CD4-positive, alpha-beta memory T cell (primary cell): ENCODE measurements around the gene PRDX3. TPM values are rescaled to one million over a fixed set of nuclear protein-coding genes. Genes with fewer than 3 reads are reported as not detected.

ENCODE experiments used
- CTCF ChIA-PET: fragments of 350-600 bp; sonication (Branson Sonifier 250); formaldehyde crosslinking; loops from one replicate; lab custom pipeline; 2021; ENCODE audit warnings: inconsistent platforms; ENCODE audit not compliant: partially characterized antibody; lab: Charles Lee
- POLR2A ChIA-PET: fragments of 350-600 bp; sonication (Branson Sonifier 250); formaldehyde crosslinking; loops from one replicate; lab custom pipeline; 2021; ENCODE audit not compliant: partially characterized antibody; lab: Charles Lee
- DNase-seq, 5 donors: peaks; one replicate each; pipeline versions ENCODE4 v3.0.0 to v3.0.0-alpha.2; 2020 to 2022; ENCODE audit warnings: mixed read lengths in 1 of 5
- H3K27ac ChIP-seq: one replicate; pipeline ENCODE4 v1.7.0; 2013; ENCODE audit warnings: low read depth, low read length
- H3K27me3 ChIP-seq: 2 replicates; pipeline ENCODE4 v1.7.0; 2013; ENCODE audit warnings: mild to moderate bottlenecking, low read length, moderate library complexity; ENCODE audit not compliant: insufficient read depth
- H3K36me3 ChIP-seq: 2 replicates; pipeline ENCODE4 v1.7.0; 2013; ENCODE audit warnings: mild to moderate bottlenecking, low read length, moderate library complexity; ENCODE audit not compliant: insufficient read depth
- H3K4me1 ChIP-seq: 2 replicates; pipeline ENCODE4 v1.7.0; 2013; ENCODE audit warnings: mild to moderate bottlenecking, low read length, moderate library complexity; ENCODE audit not compliant: insufficient read depth
- H3K4me3 ChIP-seq, 2 donors: one replicate each; pipeline ENCODE4 v1.7.0; 2013; ENCODE audit warnings: low read length in 2 of 2, mild to moderate bottlenecking in 1 of 2
- H3K9me3 ChIP-seq, 2 donors: one replicate each; pipeline ENCODE4 v1.7.0; 2013; ENCODE audit warnings: low read length in 2 of 2, control low read depth in 1 of 2; ENCODE audit not compliant: control insufficient read depth in 1 of 2
- H3K27ac Mint-ChIP-seq, 7 donors: one replicate each; pipeline ENCODE4 v1.8.0; 2020 to 2021; ENCODE audit warnings: mixed read lengths in 7 of 7, mild to moderate bottlenecking in 6 of 7, inconsistent platforms in 3 of 7, moderate library complexity in 3 of 7
- H3K27me3 Mint-ChIP-seq, 2 donors: one replicate each; pipeline ENCODE4 v1.8.0; 2020 to 2021; ENCODE audit warnings: mixed read lengths in 2 of 2
- H3K36me3 Mint-ChIP-seq, 2 donors: one replicate each; pipeline ENCODE4 v1.8.0; 2020 to 2021; ENCODE audit warnings: mixed read lengths in 2 of 2, inconsistent platforms in 1 of 2, mild to moderate bottlenecking in 1 of 2
- H3K4me1 Mint-ChIP-seq, 4 donors: one replicate each; pipeline ENCODE4 v1.8.0; 2020 to 2021; ENCODE audit warnings: mixed read lengths in 4 of 4, mild to moderate bottlenecking in 1 of 4
- H3K4me3 Mint-ChIP-seq, 8 donors: one replicate each; pipeline ENCODE4 v1.8.0; 2020 to 2021; ENCODE audit warnings: mixed read lengths in 8 of 8, mild to moderate bottlenecking in 7 of 8, moderate library complexity in 6 of 8, inconsistent platforms in 3 of 8
- H3K9me3 Mint-ChIP-seq, 8 donors: one replicate each; pipeline ENCODE4 v1.8.0; 2020 to 2021; ENCODE audit warnings: mixed read lengths in 8 of 8, mild to moderate bottlenecking in 5 of 8, inconsistent platforms in 3 of 8, moderate library complexity in 1 of 8
- intact Hi-C: fragments of 100-400 bp; cut with micrococcal nuclease; formaldehyde crosslinking; loops from one replicate; pipeline ENCODE4 v1.15.1; 2023
- polyA plus RNA-seq, 2 donors: library from polyadenylated mRNA; unstranded; fragments of 300-500 nt; fragmentation: Illumina TruSeq; gene quantifications; one replicate each; pipeline ENCODE4 v1.2.3, GENCODE V29; 2021
- total RNA-seq, 2 experiments: library from RNA; stranded (reverse); gene quantifications; one replicate each; pipeline ENCODE4 v1.2.3, GENCODE V29; 2021

Gene PRDX3
- total and polyA plus RNA-seq, 4 experiments from 2014 or later: 34.3 to 127 (median 81.6) TPM

DNA sequence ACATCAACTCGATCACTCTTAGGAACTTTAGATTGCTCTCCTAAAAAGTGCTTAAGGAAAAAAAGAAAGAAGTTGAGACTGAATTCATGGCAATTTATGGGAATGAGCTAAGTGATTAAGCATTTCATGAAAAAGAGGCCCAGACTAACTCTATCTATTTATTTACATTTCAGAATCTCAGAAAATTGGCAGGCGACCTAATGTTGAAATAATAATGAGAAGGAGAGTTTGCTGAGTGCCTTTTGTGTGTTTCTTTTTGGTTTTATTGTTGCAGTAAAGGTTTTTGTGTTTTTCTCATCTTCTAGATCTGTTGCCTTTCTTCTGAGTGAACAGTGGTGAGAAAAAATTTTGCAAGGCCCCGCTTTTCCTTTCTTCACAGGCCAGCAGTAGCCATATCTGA lies 32.6 kb upstream of the PRDX3 start:
- peak overlapping the region in 7 of 8 donors; percentile 57 to 83 (median 73) for H3K4me3 Mint-ChIP-seq
- H3K27ac Mint-ChIP-seq: peak overlapping the region; percentile 91 to 97 (median 94)
- no peaks in the 10 kb centered on the region for H3K27me3 Mint-ChIP-seq
- H3K36me3 Mint-ChIP-seq: peaks cover 0 to 16% of the 10 kb centered on the region in 2 donors
- no peaks in the 10 kb centered on the region for H3K9me3 Mint-ChIP-seq
- CTCF ChIA-PET: interaction anchor here (1.0 to 6.8 kb wide), 10 partner anchors 10 to 331 kb away, joined by 3 to 139 read pairs (median 4); partner anchors contain the start of gene RGS10
- POLR2A ChIA-PET: interaction anchor here (1.0 to 7.0 kb wide), 5 partner anchors 58 to 95 kb away, joined by 3 to 101 read pairs (median 6); no protein-coding TSS in a partner anchor
- H3K4me1 Mint-ChIP-seq: peaks cover 33 to 67% (median 53%) of the 10 kb centered on the region in 4 donors
- Histone ChIP-seq H3K4me1 (peaks cover 69% of the 10 kb centered on the region), H3K9me3 (no peaks in the 10 kb centered on the region), H3K27me3 (no peaks in the 10 kb centered on the region), H3K27ac (peak overlapping the region; percentile 74), H3K36me3 (no peaks in the 10 kb centered on the region), H3K4me3 (peak overlapping the region in 1 of 2 donors; percentile 38)
- no peak for DNase-seq
- intact Hi-C loops: no loop called here

- Mint-ChIP-seq H3K27ac (peak overlapping the region in 5 of 7 donors; percentile 6 to 95 (median 93)), H3K4me3 (peak overlapping the region in 2 of 8 donors; percentile 81 to 83), H3K4me1 (peaks cover 36 to 67% (median 57%) of the 10 kb centered on the region in 4 donors), H3K36me3 (peaks cover 0 to 17% of the 10 kb centered on the region in 2 donors), H3K9me3 (no peaks in the 10 kb centered on the region), H3K27me3 (no peaks in the 10 kb centered on the region)
- Histone ChIP-seq H3K9me3 (no peaks in the 10 kb centered on the region), H3K4me1 (peaks cover 75% of the 10 kb centered on the region), H3K36me3 (no peaks in the 10 kb centered on the region), H3K4me3 (no peak overlapping the region), H3K27me3 (no peaks in the 10 kb centered on the region), H3K27ac (no peak overlapping the region)
- ChIA-PET CTCF (interaction anchor here (1.0 to 6.8 kb wide), 12 partner anchors 10 to 332 kb away, joined by 3 to 139 read pairs (median 4); partner anchors contain the start of gene RGS10), POLR2A (interaction anchor here (1.9 to 7.0 kb wide), 3 partner anchors 60 to 96 kb away, joined by 6 to 101 read pairs (median 9); no protein-coding TSS in a partner anchor)
- intact Hi-C loops: no loop called here
- DNase-seq: no peak
Observed at GRCh38 chr10:119210633-119211032, 32.0 kb upstream of the PRDX3 start.

DNA sequence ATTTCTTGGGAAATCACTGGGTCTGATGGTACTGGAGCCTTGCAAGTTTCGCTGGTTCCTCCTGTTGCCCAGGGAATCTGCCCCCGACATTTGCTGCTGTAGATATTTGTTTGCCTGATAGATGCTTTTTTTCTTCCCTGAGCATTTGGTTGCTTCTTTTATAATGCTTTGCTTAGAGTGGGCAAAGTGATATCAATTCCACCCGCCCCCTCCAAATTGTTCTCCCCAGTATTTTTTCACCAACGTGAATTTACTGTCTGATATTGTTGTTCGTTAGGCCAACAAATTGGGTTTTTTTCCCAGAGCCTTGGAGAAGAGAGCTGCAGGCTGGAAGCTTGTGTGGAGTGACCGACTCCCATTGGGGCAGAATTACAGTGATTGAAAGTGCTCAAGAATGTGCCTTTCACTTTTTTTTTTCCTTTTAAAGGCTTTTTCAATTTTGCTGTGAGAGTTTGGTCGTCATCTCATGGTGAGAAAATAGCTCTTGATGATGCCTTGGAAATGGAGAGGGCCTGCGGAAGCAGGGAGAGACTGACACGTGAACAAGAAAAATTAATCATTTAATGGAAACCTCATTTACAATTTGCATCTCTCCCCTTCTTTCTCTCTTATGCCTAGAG lies 31.2 kb upstream of the PRDX3 start:
- peaks cover 0 to 17% of the 10 kb centered on the region in 2 donors for H3K36me3 Mint-ChIP-seq
- H3K4me1 ChIP-seq: peaks cover 75% of the 10 kb centered on the region
- peak overlapping the region; percentile 84 for H3K27ac ChIP-seq
- peak overlapping the region; percentile 89 to 95 (median 91) for H3K27ac Mint-ChIP-seq
- DNase-seq: no peak
- H3K9me3 ChIP-seq: no peaks in the 10 kb centered on the region
- ChIA-PET CTCF (interaction anchor here (0.6 to 6.8 kb wide), 26 partner anchors 8 to 455 kb away, joined by 3 to 139 read pairs (median 4); partner anchors contain the start of gene CACUL1), POLR2A (interaction anchor here (0.7 to 7.0 kb wide), 8 partner anchors 10 to 366 kb away, joined by 3 to 101 read pairs (median 3); no protein-coding TSS in a partner anchor)
- intact Hi-C loops: loop anchor here (1.0 to 10.0 kb wide), 4 partner anchors 11 to 665 kb away; partner anchors contain the start of genes BAG3, MCMBP and SFXN4
- H3K27me3 Mint-ChIP-seq: no peaks in the 10 kb centered on the region
- peak overlapping the region in 1 of 2 donors; percentile 84 for H3K4me3 ChIP-seq
- no peaks in the 10 kb centered on the region for H3K9me3 Mint-ChIP-seq
- H3K27me3 ChIP-seq: no peaks in the 10 kb centered on the region
- H3K4me1 Mint-ChIP-seq: peaks cover 36 to 68% (median 56%) of the 10 kb centered on the region in 4 donors
- H3K36me3 ChIP-seq: no peaks in the 10 kb centered on the region
- peak overlapping the region; percentile 90 to 99 (median 94) for H3K4me3 Mint-ChIP-seq

DNA sequence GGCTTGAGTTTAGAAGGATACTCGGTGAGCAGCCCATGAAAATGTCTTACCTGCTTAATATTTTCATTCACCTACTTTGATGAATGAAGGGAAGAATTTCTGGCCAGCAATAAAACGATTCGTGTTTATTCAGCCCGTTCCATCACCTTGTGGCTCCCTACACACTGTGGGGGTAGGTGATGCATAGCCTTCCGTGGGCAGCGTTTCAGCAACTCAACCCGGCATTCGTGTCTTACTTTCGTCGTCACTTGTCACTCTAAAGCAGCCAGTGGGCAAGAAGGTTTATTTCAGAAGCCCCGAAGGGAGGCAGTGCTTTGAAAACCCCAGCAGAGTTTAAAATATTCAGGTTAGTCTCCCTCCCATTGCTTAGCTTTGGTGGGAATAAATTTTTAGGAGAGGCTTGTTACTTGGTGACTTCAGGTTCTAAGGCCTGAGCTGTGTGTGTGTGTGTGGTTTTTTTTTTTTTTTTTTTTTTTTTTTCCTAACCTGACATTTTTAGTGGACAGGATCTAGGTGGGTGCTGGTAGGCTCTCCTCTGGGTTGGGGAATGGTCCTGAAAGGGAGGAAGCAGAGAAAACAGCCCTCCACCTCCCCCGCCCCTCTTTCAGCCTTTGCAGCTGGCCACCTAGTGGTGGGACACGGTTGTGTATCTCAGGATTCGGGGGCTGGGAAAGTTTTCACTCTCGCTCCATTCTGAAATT lies 30.6 kb upstream of the PRDX3 start:
- peak overlapping the region; percentile 90 to 99 (median 94) for H3K4me3 Mint-ChIP-seq
- H3K27ac ChIP-seq: peak overlapping the region; percentile 84
- H3K4me1 Mint-ChIP-seq: peaks cover 36 to 68% (median 55%) of the 10 kb centered on the region in 4 donors
- no peaks in the 10 kb centered on the region for H3K9me3 ChIP-seq
- no peaks in the 10 kb centered on the region for H3K27me3 ChIP-seq
- H3K36me3 Mint-ChIP-seq: peaks cover 0 to 17% of the 10 kb centered on the region in 2 donors
- no peaks in the 10 kb centered on the region for H3K27me3 Mint-ChIP-seq
- H3K4me3 ChIP-seq: peak overlapping the region; percentile 37 to 84
- H3K36me3 ChIP-seq: no peaks in the 10 kb centered on the region
- intact Hi-C loops: loop anchor here (1.0 to 10.0 kb wide), 4 partner anchors 10 to 666 kb away; partner anchors contain the start of genes BAG3, MCMBP and SFXN4
- peak overlapping the region; percentile 89 to 95 (median 91) for H3K27ac Mint-ChIP-seq
- ChIA-PET CTCF (interaction anchor here (0.7 to 6.8 kb wide), 31 partner anchors 9 to 454 kb away, joined by 3 to 139 read pairs (median 4); partner anchors contain the start of gene CACUL1), POLR2A (interaction anchor here (0.7 to 7.0 kb wide), 11 partner anchors 9 to 664 kb away, joined by 3 to 101 read pairs (median 3); partner anchors contain the start of gene MCMBP)
- peak; percentile 52 to 83 (median 64) for DNase-seq
- no peaks in the 10 kb centered on the region for H3K9me3 Mint-ChIP-seq
- peaks cover 71% of the 10 kb centered on the region for H3K4me1 ChIP-seq

GRCh38 chr10:119208553-119208940 lies 29.9 kb upstream of the PRDX3 start:
- ChIA-PET CTCF (interaction anchor here (0.7 to 6.8 kb wide), 23 partner anchors 9 to 454 kb away, joined by 3 to 139 read pairs (median 4); partner anchors contain the start of gene CACUL1), POLR2A (interaction anchor here (1.1 to 7.0 kb wide), 10 partner anchors 9 to 664 kb away, joined by 3 to 101 read pairs (median 12); partner anchors contain the start of genes MCMBP and RGS10)
- intact Hi-C loops: loop anchor here (2.0 to 10.0 kb wide), 3 partner anchors 41 to 666 kb away; partner anchors contain the start of genes BAG3, MCMBP and SFXN4
- DNase-seq: peak in 1 of 5 donors; percentile 17
- Histone ChIP-seq H3K4me1 (peaks cover 64% of the 10 kb centered on the region), H3K4me3 (peak overlapping the region; percentile 37 to 84), H3K27me3 (no peaks in the 10 kb centered on the region), H3K9me3 (no peaks in the 10 kb centered on the region), H3K36me3 (no peaks in the 10 kb centered on the region), H3K27ac (peak overlapping the region; percentile 84)
- peak overlapping the region; percentile 89 to 95 (median 91) for H3K27ac Mint-ChIP-seq
- H3K4me3 Mint-ChIP-seq: peak overlapping the region; percentile 90 to 99 (median 94)
- H3K4me1 Mint-ChIP-seq: peaks cover 36 to 61% (median 51%) of the 10 kb centered on the region in 4 donors
- H3K9me3 Mint-ChIP-seq: no peaks in the 10 kb centered on the region
- H3K27me3 Mint-ChIP-seq: no peaks in the 10 kb centered on the region
- peaks cover 0 to 17% of the 10 kb centered on the region in 2 donors for H3K36me3 Mint-ChIP-seq

- Mint-ChIP-seq H3K27ac (peak overlapping the region; percentile 89 to 95 (median 91)), H3K36me3 (peaks cover 0 to 17% of the 10 kb centered on the region in 2 donors), H3K9me3 (no peaks in the 10 kb centered on the region), H3K4me1 (peaks cover 36 to 60% (median 49%) of the 10 kb centered on the region in 4 donors), H3K27me3 (no peaks in the 10 kb centered on the region), H3K4me3 (peak overlapping the region; percentile 90 to 99 (median 94))
- H3K36me3 ChIP-seq: no peaks in the 10 kb centered on the region
- CTCF ChIA-PET: interaction anchor here (0.6 to 6.8 kb wide), 26 partner anchors 9 to 350 kb away, joined by 3 to 139 read pairs (median 5); partner anchors contain the start of genes RGS10 and SFXN4
- intact Hi-C loops: loop anchor here (1.0 to 10.0 kb wide), 8 partner anchors 30 to 667 kb away; partner anchors contain the start of genes BAG3, EIF3A, MCMBP and PRDX3
- DNase-seq: peak in 3 of 5 donors; percentile 30 to 63 (median 40)
- no peaks in the 10 kb centered on the region for H3K9me3 ChIP-seq
- peaks cover 58% of the 10 kb centered on the region for H3K4me1 ChIP-seq
- POLR2A ChIA-PET: interaction anchor here (1.0 to 7.0 kb wide), 30 partner anchors 10 to 665 kb away, joined by 3 to 101 read pairs (median 6); partner anchors contain the start of genes BAG3, CACUL1, DENND10 and MCMBP
- H3K4me3 ChIP-seq: peak overlapping the region; percentile 37 to 84
- H3K27ac ChIP-seq: peak overlapping the region; percentile 84
- no peaks in the 10 kb centered on the region for H3K27me3 ChIP-seq
Observed at GRCh38 chr10:119207713-119208552, 29.3 kb upstream of the PRDX3 start.
